GM12878 (cell line): ENCODE results near the gene C5. TPM values are rescaled to one million over a fixed set of nuclear protein-coding genes. Genes with fewer than 3 reads are reported as not detected.
"Not testable (repeated sequence)": the region's sequence is repeated elsewhere in the genome, so short reads cannot be mapped to it uniquely, and the experiment has no call there.

ENCODE experiments used
- ATAC-seq: fragments of 200-7000 bp; cut with Tn5 transposase; 3 replicates; pipeline ENCODE4 v1.9.1; 2020; ENCODE audit warnings: mild to moderate bottlenecking, moderate library complexity
- BruUV-seq: library from RNA; stranded (reverse); fragments of 400-500 nt; replicated peaks from 2 replicates; lab custom pipeline; 2021; lab: Mats Ljungman, UMichigan
- CTCF ChIA-PET: fragments of 300-600 bp; sonication (Branson Sonifier 250); formaldehyde crosslinking; extraction: SDS; loops from one replicate; lab custom pipeline; 2021; ENCODE audit warnings: inconsistent platforms; lab: Yijun Ruan, JAX
- POLR2A ChIA-PET: fragments of 350-600 bp; formaldehyde crosslinking; extraction: SDS; loops from one replicate; lab custom pipeline; 2021; ENCODE audit warnings: inconsistent platforms; lab: Charles Lee
- RAD21 ChIA-PET: fragments of 300-600 bp; sonication (Branson Sonifier 250); formaldehyde crosslinking; loops from one replicate; lab custom pipeline; 2023; ENCODE audit warnings: antibody characterized with exemption; ENCODE audit not compliant: unreplicated experiment; lab: Charles Lee
- SMC1A ChIA-PET: fragments of 300-600 bp; sonication (Branson Sonifier 250); formaldehyde crosslinking; loops from one replicate; lab custom pipeline; 2023; ENCODE audit not compliant: unreplicated experiment, uncharacterized antibody; lab: Charles Lee
- DNase-seq: peaks from one replicate; pipeline ENCODE4 v3.0.0-alpha.2; 2011; ENCODE audit warnings: low read depth, low spot score
- FAIRE-seq: peaks from 3 replicates; lab custom pipeline; 2011; peaks lifted over from hg19 to GRCh38; lab: Jason Lieb, UNC
- H2AFZ ChIP-seq: 2 replicates; pipeline ENCODE4 v1.6.0; 2011; ENCODE audit warnings: low read depth, low read length, control low read depth; ENCODE audit not compliant: control insufficient read depth
- H3K27ac ChIP-seq: 2 replicates; pipeline ENCODE4 v1.5.1; 2011; ENCODE audit warnings: control low read depth; ENCODE audit not compliant: control insufficient read depth, insufficient read depth
- H3K27me3 ChIP-seq, 2 experiments: replicated peaks in 1 of 2; 2 replicates each; pipeline versions ENCODE4 v1.6.0 to v1.6.1; 2011; ENCODE audit warnings: low read length in 1 of 2; ENCODE audit not compliant: control insufficient read depth in 2 of 2, insufficient read depth in 2 of 2
- H3K36me3 ChIP-seq, 2 experiments: 2 replicates each; pipeline ENCODE4 v1.5.1; 2011; ENCODE audit warnings: low read length in 1 of 2; ENCODE audit not compliant: control insufficient read depth in 2 of 2, insufficient read depth in 2 of 2
- H3K4me1 ChIP-seq: 2 replicates; pipeline ENCODE4 v1.6.1; 2011; ENCODE audit warnings: mild to moderate bottlenecking, low read length, moderate library complexity, mixed read lengths; ENCODE audit not compliant: control insufficient read depth, insufficient read depth
- H3K4me2 ChIP-seq: 2 replicates; pipeline ENCODE4 v1.6.0; 2011; ENCODE audit warnings: control low read depth; ENCODE audit not compliant: control insufficient read depth, insufficient read depth
- H3K4me3 ChIP-seq: fragments of 200-600 bp; sonication (generic); 2 replicates; pipeline ENCODE4 v1.5.1; 2016
- H3K79me2 ChIP-seq: 2 replicates; pipeline ENCODE4 v1.6.0; 2011; ENCODE audit warnings: low read length; ENCODE audit not compliant: control insufficient read depth, insufficient read depth
- H3K9ac ChIP-seq: 2 replicates; pipeline ENCODE4 v1.8.0; 2011; ENCODE audit warnings: low read length, control low read depth, mixed read lengths; ENCODE audit not compliant: control insufficient read depth, insufficient read depth
- H3K9me3 ChIP-seq: replicated peaks from 3 replicates; pipeline ENCODE4 v1.5.1; 2011; ENCODE audit warnings: mild to moderate bottlenecking, low read length; ENCODE audit not compliant: control insufficient read depth, insufficient read depth
- H4K20me1 ChIP-seq: 2 replicates; pipeline ENCODE4 v1.6.0; 2011; ENCODE audit not compliant: control insufficient read depth, insufficient read depth
- BCLAF1 ChIP-seq: fragments of 450-650 bp; IDR thresholded peaks from 2 replicates; pipeline ENCODE4 v1.6.1; 2017; ENCODE audit warnings: antibody characterized with exemption, mild to moderate bottlenecking, moderate library complexity
- ETV6 ChIP-seq, 2 experiments: fragments of 450-650 bp in 1 of 2; IDR thresholded peaks in 1 of 2; conservative IDR thresholded peaks in 1 of 2; 2 replicates each; pipeline ENCODE4 v1.6.1; 2014; ENCODE audit warnings: antibody characterized with exemption in 1 of 2, borderline replicate concordance in 1 of 2, low read depth in 1 of 2, mild to moderate bottlenecking in 1 of 2, moderate library complexity in 1 of 2
- FOS ChIP-seq: IDR thresholded peaks from 3 replicates; pipeline ENCODE4 v1.6.1; 2011; ENCODE audit warnings: borderline replicate concordance; ENCODE audit not compliant: insufficient read length; ENCODE audit errors: extremely low read depth
- FOXM1 ChIP-seq: IDR thresholded peaks from 2 replicates; pipeline ENCODE4 v1.6.1; 2012; ENCODE audit warnings: low read depth, mild to moderate bottlenecking, inconsistent platforms, low read length, moderate library complexity
- KLF5 ChIP-seq: fragments of 450-650 bp; IDR thresholded peaks from 2 replicates; pipeline ENCODE4 v1.6.1; 2014; ENCODE audit warnings: mild to moderate bottlenecking; ENCODE audit not compliant: partially characterized antibody
- PAX8 ChIP-seq: fragments of 450-650 bp; IDR thresholded peaks from 2 replicates; pipeline ENCODE4 v1.6.1; 2017; ENCODE audit warnings: mild to moderate bottlenecking, moderate library complexity
- PBX3 ChIP-seq: IDR thresholded peaks from 2 replicates; pipeline ENCODE4 v1.6.1; 2011; ENCODE audit warnings: mild to moderate bottlenecking, low read depth, low read length, moderate library complexity; ENCODE audit not compliant: insufficient replicate concordance
- PML ChIP-seq: IDR thresholded peaks from 2 replicates; pipeline ENCODE4 v1.6.1; 2012; ENCODE audit warnings: low read length, inconsistent platforms
- POLR2AphosphoS2 ChIP-seq: IDR thresholded peaks from 2 replicates; pipeline ENCODE4 v1.6.1; 2011; ENCODE audit warnings: low read depth, mild to moderate bottlenecking, low read length, improper control_type of control experiment, moderate library complexity
- TBL1XR1 ChIP-seq: IDR thresholded peaks from 2 replicates; pipeline ENCODE4 v1.6.1; 2012; ENCODE audit warnings: low read depth, low read length, improper control_type of control experiment
- YY1 ChIP-seq: IDR thresholded peaks from 2 replicates; pipeline ENCODE4 v1.6.1; 2011; ENCODE audit warnings: low read depth, mild to moderate bottlenecking, low read length
- WGBS: methylation state at CpG from one replicate; pipeline ENCODE4 v1.1.6; 2016; ENCODE audit warnings: low lambda C conversion rate; ENCODE audit not compliant: insufficient replicate concordance, insufficient coverage; ENCODE audit errors: missing lambda C conversion rate; 5-methylcytosine and 5-hydroxymethylcytosine counted together
- in situ Hi-C: fragments of 300-500 bp; cut with MboI; formaldehyde crosslinking; loops from 9 replicates; pipeline ENCODE4 v1.14.3; 2018; ENCODE audit warnings: mixed read lengths
- intact Hi-C: fragments of 100-400 bp; cut with micrococcal nuclease; formaldehyde crosslinking; loops from one replicate; pipeline ENCODE4 v1.14.2; 2022; ENCODE audit not compliant: unreplicated experiment
- polyA plus RNA-seq, 11 experiments: library from polyadenylated mRNA; depleted of rRNA in 4 of 11; unstranded in 6 of 11; stranded (reverse) in 5 of 11; fragments of >200 nt; fragmentation: Nextera tagmentation in 4 of 11; fragmentation: Illumina TruSeq in 1 of 11; extraction: Ambion mirVana in 4 of 11; extraction: Trizol in 1 of 11; gene quantifications; 1 replicate in 1 of 11; 2 replicates in 10 of 11; pipeline versions ENCODE4 v1.2.1 to v1.2.3, GENCODE V29; 2011 to 2016; ENCODE audit warnings: inconsistent platforms in 2 of 11, missing spikeins in 2 of 11, low read depth in 1 of 11
- total RNA-seq, 4 experiments: library from RNA; depleted of rRNA in 3 of 4; stranded (reverse); fragments of >200 nt in 3 of 4; fragmentation: Illumina TruSeq in 1 of 4; extraction: Trizol in 1 of 4; gene quantifications; 2 replicates each; pipeline versions ENCODE4 v1.2.1 to v1.2.3, GENCODE V29; 2013 to 2021

The C5 gene
- total and polyA plus RNA-seq, 10 of the 15 experiments (the other 5 are each of a cell fraction or from before 2014, with no cell fraction given): 0.39 to 2.2 (median 1.2) TPM

GRCh38 chr9:121028285-121028684, 21.8 kb downstream of the C5 start:
- H3K4me1 ChIP-seq, ATAC-seq, H3K4me2 ChIP-seq, H3K9me3 ChIP-seq, H3K36me3 ChIP-seq, H2AFZ ChIP-seq, DNase-seq, H4K20me1 ChIP-seq, H3K27me3 ChIP-seq, intact Hi-C loops, H3K4me3 ChIP-seq, POLR2A ChIA-PET, H3K9ac ChIP-seq, in situ Hi-C loops, H3K79me2 ChIP-seq, BruUV-seq, H3K27ac ChIP-seq, FAIRE-seq: not testable (repeated sequence)
- CTCF ChIA-PET: interaction anchor here (2.3 kb wide), 1 partner anchor 31 kb away, joined by 9 read pairs; no protein-coding TSS in a partner anchor
- SMC1A ChIA-PET: interaction anchor here (1.0 to 1.7 kb wide), 2 partner anchors 20 to 184 kb away, joined by 3 to 4 read pairs; no protein-coding TSS in a partner anchor
- RAD21 ChIA-PET: interaction anchor here (1.0 kb wide), 1 partner anchor 272 kb away, joined by 3 read pairs; no protein-coding TSS in a partner anchor
- 72% methylated on average over 4 of the region's 4 CpGs for WGBS

GRCh38 chr9:121026768-121027167, 23.3 kb downstream of the C5 start:
- POLR2A ChIA-PET: no interaction called here
- CTCF ChIA-PET: no interaction called here
- Histone ChIP-seq H3K36me3 (no peaks in the 10 kb centered on the region), H3K9me3 (no peaks in the 10 kb centered on the region), H3K27me3 (no peaks in the 10 kb centered on the region), H3K4me1 (no peaks in the 10 kb centered on the region), H4K20me1 (no peaks in the 10 kb centered on the region), H2AFZ (no peak overlapping the region), H3K9ac (no peak overlapping the region), H3K79me2 (no peaks in the 10 kb centered on the region), H3K4me3 (no peak overlapping the region), H3K27ac (no peak overlapping the region), H3K4me2 (no peak overlapping the region)
- DNase-seq (no peak), ATAC-seq (no peak), FAIRE-seq (no peak)
- BruUV-seq: no TSS peak
- RAD21 ChIA-PET: no interaction called here
- intact Hi-C loops (no loop called here), in situ Hi-C loops (no loop called here)
- no peak for TF ChIP-seq TBL1XR1
- TF ChIP-seq FOS: no peak
- TF ChIP-seq PML: no peak
- TF ChIP-seq ETV6 (conservative IDR thresholded peaks at IDR 0.05 in 1 of 2, IDR thresholded peaks at IDR 0.05 in 1 of 2; ENCODE audit: borderline replicate concordance in 1 of 2, low read depth in 1 of 2): no peak
- no peak for TF ChIP-seq PAX8
- TF ChIP-seq YY1: no peak
- no peak for TF ChIP-seq BCLAF1
- no peak for TF ChIP-seq PBX3
- no peak for TF ChIP-seq POLR2AphosphoS2
- TF ChIP-seq KLF5: no peak
- TF ChIP-seq FOXM1: no peak
- SMC1A ChIA-PET: no interaction called here
